NB4 (cell line): ENCODE measurements around the gene ZNF697.

ENCODE experiments used
- POLR2A ChIP-seq: IDR thresholded peaks from 2 replicates; pipeline ENCODE4 v1.6.1; 2011; ENCODE audit warnings: mild to moderate bottlenecking; ENCODE audit not compliant: insufficient read length; ENCODE audit errors: extremely low read depth
- TF ChIP-seq, protein P1 (sequence below): IDR thresholded peaks from one replicate; pipeline ENCODE4 v1.5.1; 2012; ENCODE audit warnings: low read depth, low read length

DNA sequence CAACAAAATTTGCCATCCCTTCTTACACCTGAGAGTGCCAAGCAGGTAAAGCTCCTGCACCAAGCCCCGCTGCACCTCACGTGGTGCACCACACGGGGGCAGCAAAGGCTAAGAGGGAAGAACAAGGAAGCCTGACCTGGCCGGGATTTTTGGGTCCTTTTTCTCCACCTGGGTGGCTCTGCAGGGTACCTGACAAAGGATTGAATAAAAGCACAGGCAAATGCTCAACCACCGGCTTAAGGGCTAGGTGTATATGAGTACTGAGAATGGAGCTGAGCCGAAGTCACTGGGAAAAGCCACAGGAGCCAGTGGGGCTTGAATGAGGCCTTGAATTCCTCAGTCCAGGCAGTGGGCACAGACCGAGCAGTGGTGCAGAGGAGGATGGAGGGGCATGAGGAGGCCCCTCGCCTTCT is 36.4 kb downstream of the ZNF697 start:
- TF ChIP-seq, protein P1, sequence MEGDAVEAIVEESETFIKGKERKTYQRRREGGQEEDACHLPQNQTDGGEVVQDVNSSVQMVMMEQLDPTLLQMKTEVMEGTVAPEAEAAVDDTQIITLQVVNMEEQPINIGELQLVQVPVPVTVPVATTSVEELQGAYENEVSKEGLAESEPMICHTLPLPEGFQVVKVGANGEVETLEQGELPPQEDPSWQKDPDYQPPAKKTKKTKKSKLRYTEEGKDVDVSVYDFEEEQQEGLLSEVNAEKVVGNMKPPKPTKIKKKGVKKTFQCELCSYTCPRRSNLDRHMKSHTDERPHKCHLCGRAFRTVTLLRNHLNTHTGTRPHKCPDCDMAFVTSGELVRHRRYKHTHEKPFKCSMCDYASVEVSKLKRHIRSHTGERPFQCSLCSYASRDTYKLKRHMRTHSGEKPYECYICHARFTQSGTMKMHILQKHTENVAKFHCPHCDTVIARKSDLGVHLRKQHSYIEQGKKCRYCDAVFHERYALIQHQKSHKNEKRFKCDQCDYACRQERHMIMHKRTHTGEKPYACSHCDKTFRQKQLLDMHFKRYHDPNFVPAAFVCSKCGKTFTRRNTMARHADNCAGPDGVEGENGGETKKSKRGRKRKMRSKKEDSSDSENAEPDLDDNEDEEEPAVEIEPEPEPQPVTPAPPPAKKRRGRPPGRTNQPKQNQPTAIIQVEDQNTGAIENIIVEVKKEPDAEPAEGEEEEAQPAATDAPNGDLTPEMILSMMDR: peak; percentile 91
- no peak for TF ChIP-seq POLR2A
